GM19043 (cell line): Measurements from ENCODE around the gene LIX1.
"Not testable (repeated sequence)": the region's sequence is repeated elsewhere in the genome, so short reads cannot be mapped to it uniquely, and the experiment has no call there.

Experiments used
- ATAC-seq: cut with Tn5 transposase; IDR thresholded peaks from one replicate; pipeline ENCODE4 v1.9.1; 2021; ENCODE audit warnings: low read depth; ENCODE audit not compliant: unreplicated experiment

Gene LIX1

GRCh38 chr5:97143704-97144103 is 1.3 kb upstream of the LIX1 start:
- ATAC-seq, result no peak

- no peak for ATAC-seq
Observed at GRCh38 chr5:97141539-97141938, 872 bp downstream of the LIX1 start.

GRCh38 chr5:97141031-97141430 is 1.4 kb downstream of the LIX1 start:
- no peak for ATAC-seq

GRCh38 chr5:97140250-97140649 is 2.2 kb downstream of the LIX1 start:
- ATAC-seq, result not testable (repeated sequence)

- ATAC-seq, result no peak
Observed at GRCh38 chr5:97136475-97136874, 5.9 kb downstream of the LIX1 start.

- ATAC-seq, result no peak
Observed at GRCh38 chr5:97135868-97136267, 6.5 kb downstream of the LIX1 start.

DNA sequence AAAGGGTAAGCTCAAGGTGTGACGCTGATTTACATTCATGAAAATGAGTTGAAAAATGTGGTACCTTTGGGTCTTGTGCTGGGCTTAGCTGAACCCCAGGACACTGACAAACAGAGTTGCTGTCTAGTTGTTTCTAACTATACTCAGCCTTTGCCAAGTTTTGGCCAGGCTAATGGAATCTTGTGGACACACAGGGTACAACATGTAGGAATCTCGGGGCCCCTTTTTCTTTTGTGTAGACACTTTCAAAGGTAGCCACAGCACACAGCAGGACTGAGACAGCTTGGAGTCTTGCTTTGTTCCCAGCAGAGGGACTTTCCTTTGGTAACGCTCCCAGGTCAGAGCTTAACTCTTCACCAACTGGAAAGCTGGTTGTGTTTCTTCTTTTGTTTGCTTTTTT is 7.8 kb downstream of the LIX1 start:
- ATAC-seq, result no peak

DNA sequence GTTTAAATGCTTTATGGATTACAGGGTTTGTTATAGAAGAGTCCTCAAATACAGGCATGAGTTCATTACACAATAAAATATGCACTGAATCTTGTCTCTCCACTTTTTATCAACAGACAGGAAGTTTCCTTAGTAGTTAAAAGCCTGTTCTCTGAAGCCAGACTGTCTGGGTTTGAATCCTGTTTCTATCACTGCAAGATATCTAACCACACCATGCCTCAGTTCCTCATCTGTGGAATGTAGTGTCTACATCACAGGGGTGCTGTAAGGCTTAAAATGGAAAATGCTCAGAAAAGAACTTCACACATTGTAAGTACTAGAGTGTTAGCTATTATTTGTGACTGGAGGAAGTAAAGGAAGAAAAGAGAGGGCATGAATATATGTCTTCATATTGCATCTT is 9.3 kb downstream of the LIX1 start:
- ATAC-seq, result no peak

DNA sequence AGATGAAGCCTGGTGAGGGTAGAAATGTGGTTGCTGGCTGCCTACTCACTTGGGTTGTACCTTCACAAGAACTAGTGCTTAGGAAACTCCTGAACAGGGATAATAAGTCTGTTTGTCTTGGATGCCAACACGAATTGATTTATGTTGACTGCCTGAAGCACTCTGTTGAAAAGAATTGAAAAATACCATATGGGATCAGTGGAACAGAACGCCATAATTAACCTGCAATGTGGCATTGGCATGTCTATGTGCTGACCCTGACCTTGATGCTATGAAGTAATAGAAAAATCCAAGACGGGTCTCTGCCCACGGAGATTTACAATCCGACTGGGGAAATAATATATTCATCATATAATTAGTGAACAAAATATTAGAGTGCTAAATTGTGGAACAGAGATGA is 10.5 kb downstream of the LIX1 start:
- ATAC-seq, result no peak

DNA sequence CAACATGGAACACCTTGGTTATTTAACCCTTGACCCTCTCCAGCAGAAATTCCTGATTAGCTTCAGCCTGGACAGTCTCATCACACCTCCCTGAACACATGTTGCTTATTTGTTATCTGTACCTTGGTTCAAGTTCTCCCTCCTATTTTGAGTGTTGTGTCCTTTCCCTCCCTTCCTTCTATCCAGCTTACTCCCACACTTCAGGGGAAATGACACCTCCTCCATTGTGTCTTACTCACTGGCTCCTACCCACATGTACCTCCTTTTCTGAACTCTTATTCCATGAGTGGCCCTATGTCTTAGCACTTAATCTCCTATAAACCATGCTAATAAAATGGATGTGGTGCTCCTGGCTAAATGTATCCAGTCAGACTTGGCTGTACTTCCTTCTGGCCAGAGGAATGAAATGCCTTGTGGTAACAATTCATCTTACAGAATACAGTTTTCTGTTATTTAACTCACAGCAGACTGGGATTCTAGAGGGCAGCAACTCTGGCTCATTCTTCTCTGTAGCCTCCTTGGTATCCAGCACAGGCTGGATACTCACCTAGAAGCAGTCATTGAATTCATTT is 11.2 kb downstream of the LIX1 start:
- ATAC-seq, result no peak

DNA sequence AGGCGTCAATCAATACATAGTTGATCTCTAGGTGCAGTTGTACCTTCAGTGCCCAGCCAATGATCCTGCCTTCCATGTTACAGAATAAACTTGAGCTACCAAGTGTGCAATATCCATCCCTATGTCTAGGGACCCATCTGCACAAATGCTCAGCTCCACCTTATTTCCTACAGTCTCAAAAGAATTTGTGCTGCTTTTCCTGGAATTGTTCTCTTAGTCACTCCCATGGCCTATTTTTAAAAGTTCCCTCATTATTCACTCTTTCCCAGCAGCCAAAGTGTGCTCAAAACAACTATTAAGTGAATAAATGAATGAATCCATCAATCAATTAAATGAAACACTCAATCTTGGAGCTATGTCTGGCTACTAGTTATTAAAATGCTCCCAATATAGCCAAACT is 14.7 kb downstream of the LIX1 start:
- ATAC-seq, result no peak

DNA sequence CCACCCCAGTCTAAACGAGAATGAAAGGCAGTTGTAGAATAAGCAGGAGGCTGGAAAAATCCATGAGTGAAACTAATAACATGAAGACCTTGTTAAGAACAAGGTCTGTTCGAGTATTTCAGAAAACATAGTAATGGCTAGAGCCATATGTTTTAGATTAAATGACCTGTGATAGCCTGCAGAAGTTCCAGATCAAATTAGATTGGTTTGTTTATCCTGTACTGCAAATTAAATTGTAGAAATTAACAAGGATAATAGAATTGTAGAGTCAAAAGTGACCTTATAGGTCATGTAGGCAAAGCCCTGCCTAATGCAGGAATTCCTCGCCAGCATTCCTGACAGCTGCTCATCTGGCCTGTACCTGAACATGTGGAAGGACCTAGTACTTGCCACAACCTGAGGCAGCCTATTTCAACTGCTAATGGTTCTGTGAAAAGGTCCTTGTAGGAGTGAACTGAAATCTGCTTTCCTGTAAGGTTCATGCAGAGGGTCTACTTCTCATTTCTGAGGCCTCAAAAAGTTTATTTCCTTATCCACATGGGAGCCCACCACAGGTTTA is 17.2 kb downstream of the LIX1 start:
- ATAC-seq, result no peak

DNA sequence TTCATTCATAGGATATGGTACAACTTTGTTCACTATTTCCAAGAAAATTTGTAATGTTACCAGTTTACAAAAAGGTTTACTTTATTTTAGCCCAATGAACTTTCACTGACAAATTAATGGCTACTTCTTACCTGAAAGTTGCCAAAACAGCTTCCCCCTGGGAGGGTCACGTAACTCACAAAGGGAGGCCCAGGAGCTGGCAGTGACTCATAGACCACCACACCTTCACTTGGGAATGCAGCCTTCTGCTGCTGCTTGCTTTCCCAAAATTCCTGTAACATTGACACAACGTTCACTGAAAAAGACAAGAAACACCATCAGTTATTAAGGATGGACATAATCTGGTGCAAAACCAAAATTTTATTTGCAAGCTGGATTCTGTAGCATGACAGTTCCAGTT is 18.1 kb downstream of the LIX1 start:
- ATAC-seq, result no peak

GRCh38 chr5:97121848-97122247 is 20.6 kb downstream of the LIX1 start:
- ATAC-seq, result no peak

GRCh38 chr5:97120195-97120594 is 22.2 kb downstream of the LIX1 start:
- ATAC-seq, result no peak

GRCh38 chr5:97119007-97119390 is 23.4 kb downstream of the LIX1 start:
- no peak for ATAC-seq

GRCh38 chr5:97118261-97119006 is 24.0 kb downstream of the LIX1 start:
- ATAC-seq, result no peak

DNA sequence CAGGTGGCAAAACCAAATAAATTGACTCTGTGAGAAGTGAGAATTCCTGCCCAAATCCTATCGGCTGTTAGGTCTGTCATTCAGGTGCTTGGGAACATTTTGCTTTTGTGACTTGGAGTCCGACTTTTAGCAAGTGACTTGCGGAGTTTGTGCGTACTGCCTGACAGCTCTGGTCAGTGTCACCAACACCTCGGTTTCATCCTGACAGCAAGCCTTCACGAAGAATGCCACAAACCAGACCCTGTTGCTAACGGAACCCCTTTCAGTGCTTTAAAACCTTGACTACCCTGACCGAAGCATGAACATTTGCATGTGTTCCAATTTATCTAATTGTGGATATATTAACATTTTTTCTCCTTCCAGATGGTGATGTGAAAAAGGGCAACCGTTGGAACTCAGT is 26.5 kb downstream of the LIX1 start:
- no peak for ATAC-seq

- no peak for ATAC-seq
Observed at GRCh38 chr5:97112230-97112629, 30.2 kb downstream of the LIX1 start.

- ATAC-seq, result no peak
Observed at GRCh38 chr5:97111616-97112015, 30.8 kb downstream of the LIX1 start.

- no peak for ATAC-seq
Observed at GRCh38 chr5:97111004-97111403, 31.4 kb downstream of the LIX1 start.

GRCh38 chr5:97107318-97107717 is 35.1 kb downstream of the LIX1 start:
- no peak for ATAC-seq
